ENCODE data around the gene ARHGEF11.

The ARHGEF11 gene

DNA sequence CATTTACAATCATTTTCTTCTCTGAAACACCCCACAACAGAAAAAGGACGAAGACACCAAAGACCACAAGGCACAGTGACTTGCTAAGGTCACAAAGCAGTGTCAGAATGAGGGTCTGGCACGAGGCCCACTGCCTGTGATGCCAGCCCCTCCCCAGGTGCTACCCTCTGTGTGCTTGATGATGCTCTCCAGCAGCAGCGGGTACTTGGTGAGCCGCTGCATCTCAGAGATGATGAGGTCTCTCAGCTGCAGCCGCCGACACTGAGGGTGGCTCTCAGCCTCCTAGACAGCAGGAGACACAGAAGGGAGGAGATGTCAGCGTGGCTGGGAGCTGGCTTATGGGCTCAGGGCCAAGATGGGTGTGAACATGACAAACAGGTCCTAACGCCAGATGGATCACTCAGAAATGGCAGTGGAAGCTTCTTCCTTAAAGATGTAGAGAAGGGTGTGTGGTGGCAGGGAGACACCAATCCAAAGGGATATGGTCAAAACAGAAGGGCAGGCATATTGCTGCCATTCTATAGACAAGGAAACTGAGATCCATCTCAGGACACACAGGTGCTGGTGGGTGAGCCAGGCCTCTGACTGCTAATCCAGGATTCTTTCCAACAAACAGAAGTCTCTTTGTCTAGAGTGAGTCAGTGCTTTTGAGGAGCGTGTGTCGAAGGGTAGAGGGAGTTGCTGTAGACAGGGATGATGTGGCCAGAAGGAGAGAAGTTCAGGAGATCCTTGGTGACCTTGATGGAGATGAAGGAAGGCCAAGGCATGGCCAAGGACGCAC is 99.5 kb downstream of the ARHGEF11 start:
- no peak for DNase-seq (ENCODE audit: extremely low read depth, insufficient read length)
- no peaks in the 10 kb centered on the region for H3K27me3 ChIP-seq (replicated peaks; ENCODE audit: control insufficient read depth, insufficient read depth, low read length)
- TF ChIP-seq, protein P1, sequence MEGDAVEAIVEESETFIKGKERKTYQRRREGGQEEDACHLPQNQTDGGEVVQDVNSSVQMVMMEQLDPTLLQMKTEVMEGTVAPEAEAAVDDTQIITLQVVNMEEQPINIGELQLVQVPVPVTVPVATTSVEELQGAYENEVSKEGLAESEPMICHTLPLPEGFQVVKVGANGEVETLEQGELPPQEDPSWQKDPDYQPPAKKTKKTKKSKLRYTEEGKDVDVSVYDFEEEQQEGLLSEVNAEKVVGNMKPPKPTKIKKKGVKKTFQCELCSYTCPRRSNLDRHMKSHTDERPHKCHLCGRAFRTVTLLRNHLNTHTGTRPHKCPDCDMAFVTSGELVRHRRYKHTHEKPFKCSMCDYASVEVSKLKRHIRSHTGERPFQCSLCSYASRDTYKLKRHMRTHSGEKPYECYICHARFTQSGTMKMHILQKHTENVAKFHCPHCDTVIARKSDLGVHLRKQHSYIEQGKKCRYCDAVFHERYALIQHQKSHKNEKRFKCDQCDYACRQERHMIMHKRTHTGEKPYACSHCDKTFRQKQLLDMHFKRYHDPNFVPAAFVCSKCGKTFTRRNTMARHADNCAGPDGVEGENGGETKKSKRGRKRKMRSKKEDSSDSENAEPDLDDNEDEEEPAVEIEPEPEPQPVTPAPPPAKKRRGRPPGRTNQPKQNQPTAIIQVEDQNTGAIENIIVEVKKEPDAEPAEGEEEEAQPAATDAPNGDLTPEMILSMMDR (IDR thresholded peaks at IDR 0.05; ENCODE audit: insufficient read depth, low read length, poor library complexity, severe bottlenecking), result no peak
- H3K36me3 ChIP-seq (ENCODE audit: control insufficient read depth, insufficient read depth, low read length), result peaks cover 24% of the 10 kb centered on the region
- no peak overlapping the region for H3K4me3 ChIP-seq (replicated peaks; ENCODE audit: low read depth, low read length)

DNA sequence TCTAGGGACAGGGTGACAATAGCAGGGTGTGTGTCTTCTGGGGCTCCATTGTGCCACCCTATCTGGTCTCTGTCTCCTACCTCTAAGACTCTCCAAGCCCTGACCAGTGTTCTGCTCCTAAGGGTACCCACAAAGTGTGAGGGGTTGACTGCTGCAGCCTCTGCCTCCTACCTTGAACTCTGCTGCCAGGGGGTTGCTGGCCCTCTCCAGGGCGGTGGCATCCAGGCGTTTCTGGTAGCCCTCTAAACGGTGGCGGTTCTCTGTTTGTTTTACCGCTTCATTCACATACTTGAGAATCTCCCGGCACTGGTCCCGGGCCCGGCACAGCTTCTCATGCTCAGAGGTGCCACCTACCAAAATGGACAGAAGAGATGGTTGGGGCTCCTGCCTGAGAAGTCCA is 100.7 kb downstream of the ARHGEF11 start:
- H3K27me3 ChIP-seq (replicated peaks; ENCODE audit: control insufficient read depth, insufficient read depth, low read length), result no peaks in the 10 kb centered on the region
- peaks cover 25% of the 10 kb centered on the region for H3K36me3 ChIP-seq (ENCODE audit: control insufficient read depth, insufficient read depth, low read length)
- TF ChIP-seq, protein P1 (IDR thresholded peaks at IDR 0.05; ENCODE audit: insufficient read depth, low read length, poor library complexity, severe bottlenecking), result no peak
- H3K4me3 ChIP-seq (replicated peaks; ENCODE audit: low read depth, low read length), result no peak overlapping the region
- DNase-seq (ENCODE audit: extremely low read depth, insufficient read length), result no peak

DNA sequence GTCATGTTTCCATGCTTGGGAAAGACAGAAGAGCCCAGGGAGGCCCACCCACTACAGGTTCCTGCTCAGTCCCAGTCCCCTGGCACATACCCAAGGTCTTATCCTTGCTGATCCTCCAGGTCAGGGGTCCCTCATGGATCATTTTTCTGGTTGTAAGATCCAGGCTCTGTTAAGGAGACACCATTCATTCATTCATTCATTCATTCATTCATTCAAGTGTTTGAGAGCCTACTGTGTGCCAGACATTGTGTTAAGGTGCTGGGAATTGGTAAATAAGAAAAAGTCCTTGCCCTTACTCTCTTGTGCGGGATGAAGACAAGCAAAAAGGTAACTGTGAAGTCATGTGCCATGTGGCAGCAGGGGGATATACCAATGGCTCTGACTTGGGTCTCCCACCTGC is 101.3 kb downstream of the ARHGEF11 start:
- DNase-seq (ENCODE audit: extremely low read depth, insufficient read length), result no peak
- Histone ChIP-seq H3K27me3 (replicated peaks; ENCODE audit: control insufficient read depth, insufficient read depth, low read length) (no peaks in the 10 kb centered on the region), H3K36me3 (ENCODE audit: control insufficient read depth, insufficient read depth, low read length) (peaks cover 29% of the 10 kb centered on the region), H3K4me3 (replicated peaks; ENCODE audit: low read depth, low read length) (no peak overlapping the region)
- TF ChIP-seq, protein P1 (IDR thresholded peaks at IDR 0.05; ENCODE audit: insufficient read depth, low read length, poor library complexity, severe bottlenecking), result no peak

DNA sequence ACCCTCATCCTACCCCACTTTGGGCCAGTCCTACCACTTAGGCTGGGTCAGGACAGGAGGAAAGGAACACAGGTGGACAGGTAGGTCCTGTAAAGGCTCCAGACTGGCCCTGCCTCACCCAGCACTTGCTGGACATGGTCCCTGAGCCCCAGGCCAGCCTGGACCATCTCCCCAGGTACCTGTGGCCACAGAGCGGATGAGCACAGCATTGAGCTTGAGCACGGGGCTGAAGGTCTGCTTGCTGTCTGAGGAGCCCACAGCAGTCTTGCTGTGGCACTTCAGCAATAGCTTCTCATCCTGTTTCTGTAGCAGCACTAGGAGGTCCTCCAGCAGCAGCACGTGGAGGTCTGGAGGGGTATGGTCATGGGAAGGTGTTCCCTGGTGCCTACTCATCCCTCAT is 101.8 kb downstream of the ARHGEF11 start:
- no peaks in the 10 kb centered on the region for H3K27me3 ChIP-seq (replicated peaks; ENCODE audit: control insufficient read depth, insufficient read depth, low read length)
- H3K36me3 ChIP-seq (ENCODE audit: control insufficient read depth, insufficient read depth, low read length), result peaks cover 31% of the 10 kb centered on the region
- no peak for DNase-seq (ENCODE audit: extremely low read depth, insufficient read length)
- TF ChIP-seq, protein P1 (IDR thresholded peaks at IDR 0.05; ENCODE audit: insufficient read depth, low read length, poor library complexity, severe bottlenecking), result no peak
- no peak overlapping the region for H3K4me3 ChIP-seq (replicated peaks; ENCODE audit: low read depth, low read length)

DNA sequence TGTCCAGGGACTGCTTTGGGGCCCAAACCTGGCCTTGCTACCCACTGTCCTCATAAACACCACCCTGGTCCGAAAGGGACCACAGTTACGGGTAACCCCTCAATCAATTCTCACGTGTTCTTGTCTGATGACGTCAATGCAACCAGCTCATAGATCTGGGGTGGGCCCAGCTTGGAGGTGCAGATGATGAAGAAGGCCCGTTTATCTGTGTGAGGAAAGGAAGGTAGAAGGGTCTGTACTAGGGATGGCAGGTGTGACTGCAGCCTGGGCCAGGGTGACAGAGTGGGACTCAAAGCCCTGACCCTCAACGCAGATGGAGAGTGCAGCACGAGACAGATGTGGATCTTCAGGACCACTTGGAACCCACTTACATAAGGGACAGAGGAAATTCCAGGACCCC is 103.0 kb downstream of the ARHGEF11 start:
- no peak for DNase-seq (ENCODE audit: extremely low read depth, insufficient read length)
- Histone ChIP-seq H3K27me3 (replicated peaks; ENCODE audit: control insufficient read depth, insufficient read depth, low read length) (no peaks in the 10 kb centered on the region), H3K4me3 (replicated peaks; ENCODE audit: low read depth, low read length) (no peak overlapping the region), H3K36me3 (ENCODE audit: control insufficient read depth, insufficient read depth, low read length) (peaks cover 34% of the 10 kb centered on the region)
- TF ChIP-seq, protein P1 (IDR thresholded peaks at IDR 0.05; ENCODE audit: insufficient read depth, low read length, poor library complexity, severe bottlenecking), result no peak

Measured in GM06990 (cell line).